Measurements from ENCODE around the gene DEFB124. TPM values are rescaled to one million over a fixed set of nuclear protein-coding genes. Genes with fewer than 3 reads are reported as not detected.
"Not testable (repeated sequence)": the region's sequence is repeated elsewhere in the genome, so short reads cannot be mapped to it uniquely, and the experiment has no call there.

The DEFB124 gene
- total RNA-seq, 4 donors from 2014 or later: not detected

- TF ChIP-seq CTCF (IDR thresholded peaks at IDR 0.05): no peak
- TF ChIP-seq POLR2A (IDR thresholded peaks at IDR 0.05): no peak
- TF ChIP-seq POLR2AphosphoS5 (IDR thresholded peaks at IDR 0.05): no peak
- TF ChIP-seq EP300 (IDR thresholded peaks at IDR 0.05): no peak
- Histone ChIP-seq H3K9me3 (no peaks in the 10 kb centered on the region), H3K27ac (no peak overlapping the region), H3K36me3 (no peaks in the 10 kb centered on the region), H3K27me3 (peaks cover 16% of the 10 kb centered on the region), H3K4me1 (peaks cover 24% of the 10 kb centered on the region), H3K4me3 (no peak overlapping the region)
- WGBS: 93% methylated on average over 5 of the region's 5 CpGs
- DNase-seq (ENCODE audit: low spot score in 2 of 2): no peak
Measured at GRCh38 chr20:31473331-31474096, 1.4 kb downstream of the DEFB124 start.

GRCh38 chr20:31472395-31473330, 2.3 kb downstream of the DEFB124 start:
- 58% methylated on average over 4 of the region's 8 CpGs for WGBS
- Histone ChIP-seq H3K4me3 (no peak overlapping the region), H3K9me3 (no peaks in the 10 kb centered on the region), H3K36me3 (no peaks in the 10 kb centered on the region), H3K4me1 (peaks cover 24% of the 10 kb centered on the region), H3K27me3 (peaks cover 16% of the 10 kb centered on the region), H3K27ac (no peak overlapping the region)
- DNase-seq (ENCODE audit: low spot score in 2 of 2): no peak
- no peak for TF ChIP-seq CTCF (IDR thresholded peaks at IDR 0.05)
- no peak for TF ChIP-seq POLR2A (IDR thresholded peaks at IDR 0.05)
- no peak for TF ChIP-seq POLR2AphosphoS5 (IDR thresholded peaks at IDR 0.05)
- no peak for TF ChIP-seq EP300 (IDR thresholded peaks at IDR 0.05)

GRCh38 chr20:31470946-31471345, 4.0 kb downstream of the DEFB124 start:
- H3K4me1 ChIP-seq: peaks cover 23% of the 10 kb centered on the region
- WGBS: no CpG with 5 or more reads among the region's 33 CpGs

GRCh38 chr20:31454361-31454760, 20.6 kb downstream of the DEFB124 start:
- TF ChIP-seq EP300 (IDR thresholded peaks at IDR 0.05): no peak
- no peak for TF ChIP-seq CTCF (IDR thresholded peaks at IDR 0.05)
- no peak for TF ChIP-seq POLR2AphosphoS5 (IDR thresholded peaks at IDR 0.05)
- TF ChIP-seq POLR2A (IDR thresholded peaks at IDR 0.05): no peak
- no peak for DNase-seq (ENCODE audit: low spot score in 2 of 2)
- no peaks in the 10 kb centered on the region for H3K36me3 ChIP-seq
- WGBS: 100% methylated on average over 1 of the region's 1 CpG
- peaks cover 3% of the 10 kb centered on the region for H3K27me3 ChIP-seq
- no peak overlapping the region for H3K27ac ChIP-seq
- H3K9me3 ChIP-seq: no peaks in the 10 kb centered on the region
- H3K4me1 ChIP-seq: no peaks in the 10 kb centered on the region
- H3K4me3 ChIP-seq: no peak overlapping the region

More at GRCh38 chr20:31470946-31471345, 4.0 kb downstream of the DEFB124 start:
- not testable (repeated sequence) for H3K36me3 ChIP-seq; H3K4me3 ChIP-seq; H3K27me3 ChIP-seq; DNase-seq (ENCODE audit: low spot score in 2 of 2); H3K27ac ChIP-seq; H3K9me3 ChIP-seq

- Histone ChIP-seq H3K27ac (no peak overlapping the region), H3K4me3 (no peak overlapping the region), H3K9me3 (no peaks in the 10 kb centered on the region), H3K27me3 (no peaks in the 10 kb centered on the region), H3K36me3 (no peaks in the 10 kb centered on the region), H3K4me1 (no peaks in the 10 kb centered on the region)
- 52% methylated on average over 2 of the region's 2 CpGs for WGBS
- no peak for TF ChIP-seq POLR2AphosphoS5 (IDR thresholded peaks at IDR 0.05)
- no peak for TF ChIP-seq POLR2A (IDR thresholded peaks at IDR 0.05)
- no peak for TF ChIP-seq CTCF (IDR thresholded peaks at IDR 0.05)
- no peak for TF ChIP-seq EP300 (IDR thresholded peaks at IDR 0.05)
- no peak for DNase-seq (ENCODE audit: low spot score in 2 of 2)
Measured at GRCh38 chr20:31452575-31452974, 22.4 kb downstream of the DEFB124 start.

Measured in suprapubic skin (tissue), 4 donors.